Left lobe of liver (tissue), 2 donors: ENCODE results near the gene TMEM176A. TPM values are rescaled to one million over a fixed set of nuclear protein-coding genes. Genes with fewer than 3 reads are reported as not detected.
A peak's percentile ranks its signal among the peaks of the same experiment; 100 is the strongest.

Experiments
- ATAC-seq: fragments of 200-7000 bp; cut with Tn5 transposase; one replicate; pipeline ENCODE4 v1.9.1; 2020; ENCODE audit warnings: mild to moderate bottlenecking, moderate library complexity
- DNase-seq: peaks from one replicate; pipeline ENCODE4 v3.0.0-alpha.2; 2020; ENCODE audit warnings: low spot score
- total RNA-seq: library from RNA; stranded (reverse); gene quantifications from one replicate; pipeline ENCODE4 v1.2.1, GENCODE V29; 2021
- donor health status: DM: no; HTN: no; CAD: no; lungs with moderate emphysema.
- donor health status: DM: no; HTN: yes; CAD: no.

Gene TMEM176A
- total RNA-seq, 1 donor from 2014 or later, result 449 TPM

- DNase-seq (no peak), ATAC-seq (no peak)
Observed at GRCh38 chr7:150846291-150847115, 45.9 kb downstream of the TMEM176A start.

GRCh38 chr7:150847536-150847935 is 47.0 kb downstream of the TMEM176A start:
- ATAC-seq (no peak), DNase-seq (no peak)

GRCh38 chr7:150848111-150848510 is 47.5 kb downstream of the TMEM176A start:
- ATAC-seq (no peak), DNase-seq (no peak)

DNA sequence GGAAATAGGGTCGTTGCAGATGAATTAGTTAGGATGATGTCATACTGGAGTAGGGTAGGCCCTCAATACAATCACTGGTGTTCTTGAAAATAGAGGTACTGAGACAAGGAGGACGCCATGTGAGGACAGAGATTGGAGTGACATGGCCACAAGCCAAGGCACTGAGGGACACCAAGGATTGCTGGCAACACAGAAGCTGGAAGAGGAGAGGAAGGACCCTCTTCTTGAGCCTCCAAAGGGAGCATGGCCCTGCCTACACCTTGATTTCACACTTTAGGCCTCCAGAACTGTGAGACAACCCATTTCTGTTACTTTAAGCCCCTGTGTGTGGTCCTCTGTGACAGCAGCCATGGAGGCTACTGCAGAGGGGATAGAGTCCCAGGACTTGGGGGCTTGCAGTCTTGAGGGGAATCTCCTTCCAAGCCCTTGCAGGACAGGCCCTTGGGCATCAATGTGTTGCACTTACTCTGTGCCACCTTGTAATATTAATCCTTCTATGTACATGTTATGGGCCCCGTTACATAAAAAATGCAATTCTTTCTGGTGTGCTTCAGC is 48.1 kb downstream of the TMEM176A start:
- DNase-seq (no peak), ATAC-seq (no peak)

- ATAC-seq, result no peak
- DNase-seq, result no peak
Observed at GRCh38 chr7:150849204-150849775, 48.7 kb downstream of the TMEM176A start.

- no peak for ATAC-seq
Observed at GRCh38 chr7:150850273-150850672, 49.7 kb downstream of the TMEM176A start.

GRCh38 chr7:150851492-150852370 is 51.2 kb downstream of the TMEM176A start:
- no peak for ATAC-seq
- DNase-seq, result no peak

More at GRCh38 chr7:150850273-150850672, 49.7 kb downstream of the TMEM176A start:
- no peak for DNase-seq

DNA sequence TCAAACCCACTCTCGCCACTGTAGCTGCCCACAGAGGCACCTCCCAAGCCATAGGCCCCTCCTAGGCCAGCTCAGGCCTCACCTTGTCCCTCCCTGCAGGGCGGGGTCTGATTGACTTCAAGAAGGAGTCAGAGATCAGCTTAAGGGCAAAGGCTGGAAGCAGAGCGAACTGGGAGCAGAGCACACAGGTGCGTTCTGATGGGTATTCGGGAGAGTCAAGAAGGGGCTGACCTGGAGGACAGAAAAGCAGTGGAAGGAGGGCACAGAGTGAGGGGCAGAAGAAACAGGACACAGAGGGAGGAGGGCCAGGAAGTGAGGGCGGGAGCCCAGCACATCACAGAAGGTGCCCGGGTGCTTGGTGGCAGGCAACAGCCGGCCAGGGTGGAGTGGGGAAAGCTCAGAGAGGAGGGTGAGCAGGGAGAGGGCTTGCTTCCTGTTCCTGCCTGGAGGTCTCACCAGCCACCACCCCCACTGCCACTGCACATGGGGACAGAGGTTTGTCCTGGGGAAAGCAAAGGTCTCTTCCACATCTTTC is 51.9 kb downstream of the TMEM176A start, which contains the start of gene AOC1:
AOC1 (plus strand) TSS at position 147 of the 535 bp plus-strand sequence. CDS start 3,954 bp downstream, outside the sequence.
- ATAC-seq, result no peak
- DNase-seq, result no peak

DNA sequence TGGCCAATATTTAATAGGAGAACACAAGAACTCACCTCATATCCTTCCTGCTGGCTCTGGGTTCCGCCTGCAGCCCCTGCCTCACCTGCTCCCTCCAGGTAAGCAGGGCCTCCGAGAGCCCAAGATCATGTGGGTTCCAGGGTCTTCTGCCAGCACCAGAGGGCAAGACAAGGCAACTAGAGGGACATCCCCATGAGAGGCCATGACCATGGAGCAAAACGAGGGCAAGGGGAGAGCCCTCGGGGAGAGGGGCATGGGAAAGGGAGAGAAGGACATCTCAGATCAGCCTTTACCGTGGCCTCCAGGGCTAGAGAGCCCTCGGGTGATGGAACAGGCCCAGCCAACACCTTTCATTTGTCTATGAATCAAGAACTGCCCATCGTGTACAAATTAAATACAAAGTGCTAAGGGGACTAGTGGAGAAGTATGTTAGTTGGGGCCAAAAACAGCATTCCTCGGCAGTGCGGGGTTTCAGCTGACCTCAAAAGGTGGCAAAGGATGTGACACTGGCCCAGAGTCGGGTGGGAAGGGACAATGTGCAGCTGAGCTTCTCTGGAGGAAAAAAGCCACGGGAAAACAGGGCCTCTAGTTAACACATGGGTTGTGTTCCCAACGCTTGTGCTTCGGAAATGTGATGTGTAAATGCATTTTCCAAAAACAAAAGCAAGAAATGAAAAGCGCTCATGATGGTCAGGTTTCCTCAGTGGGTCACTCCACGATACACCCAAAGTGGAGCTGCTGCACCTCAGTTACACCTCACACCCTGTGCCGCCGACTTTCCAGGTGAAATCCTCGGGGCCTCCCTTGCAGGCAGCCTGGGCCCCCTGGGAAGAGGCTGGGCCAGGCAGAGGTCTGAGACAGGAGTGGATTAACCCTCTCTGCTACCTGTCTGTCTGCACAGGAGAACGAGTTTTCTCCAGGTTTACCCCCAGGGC is 53.8 kb downstream of the TMEM176A start:
- peak; percentile 27 for DNase-seq

More for the DNA sequence above, 53.8 kb downstream of the TMEM176A start:
- no peak for ATAC-seq

Other genes with a start within 250 kb of the TMEM176A start
- 9.8 TPM for gene GIMAP4, start 233.4 kb upstream of the TMEM176A start, total RNA-seq
- gene GIMAP6, start 168.4 kb upstream of the TMEM176A start, total RNA-seq, result 6.5 TPM
- 5.3 TPM for gene GIMAP2, start 115.1 kb upstream of the TMEM176A start, total RNA-seq
- gene GIMAP1, start 84.2 kb upstream of the TMEM176A start, total RNA-seq, result 1.4 TPM
- gene GIMAP5, start 63.4 kb upstream of the TMEM176A start, total RNA-seq, result 3.7 TPM
- 906 TPM for gene TMEM176B, start 405 bp upstream of the TMEM176A start, total RNA-seq
- 18.9 TPM for gene AOC1, start 51.7 kb downstream of the TMEM176A start, total RNA-seq
- 0.28 TPM for gene KCNH2, start 177.6 kb downstream of the TMEM176A start, total RNA-seq
- gene NOS3, start 190.2 kb downstream of the TMEM176A start, total RNA-seq, result 8.7 TPM
- not detected for gene ATG9B, start 223.7 kb downstream of the TMEM176A start, total RNA-seq
- 29.1 TPM for gene ABCB8, start 227.7 kb downstream of the TMEM176A start, total RNA-seq
- gene ASIC3, start 247.8 kb downstream of the TMEM176A start, total RNA-seq, result 2.2 TPM